GM19438 (cell line): ENCODE data around the gene SETD7.

Experiments used
- ATAC-seq: cut with Tn5 transposase; IDR thresholded peaks from one replicate; pipeline ENCODE4 v1.9.1; 2021; ENCODE audit warnings: low read depth; ENCODE audit not compliant: unreplicated experiment

The SETD7 gene

DNA sequence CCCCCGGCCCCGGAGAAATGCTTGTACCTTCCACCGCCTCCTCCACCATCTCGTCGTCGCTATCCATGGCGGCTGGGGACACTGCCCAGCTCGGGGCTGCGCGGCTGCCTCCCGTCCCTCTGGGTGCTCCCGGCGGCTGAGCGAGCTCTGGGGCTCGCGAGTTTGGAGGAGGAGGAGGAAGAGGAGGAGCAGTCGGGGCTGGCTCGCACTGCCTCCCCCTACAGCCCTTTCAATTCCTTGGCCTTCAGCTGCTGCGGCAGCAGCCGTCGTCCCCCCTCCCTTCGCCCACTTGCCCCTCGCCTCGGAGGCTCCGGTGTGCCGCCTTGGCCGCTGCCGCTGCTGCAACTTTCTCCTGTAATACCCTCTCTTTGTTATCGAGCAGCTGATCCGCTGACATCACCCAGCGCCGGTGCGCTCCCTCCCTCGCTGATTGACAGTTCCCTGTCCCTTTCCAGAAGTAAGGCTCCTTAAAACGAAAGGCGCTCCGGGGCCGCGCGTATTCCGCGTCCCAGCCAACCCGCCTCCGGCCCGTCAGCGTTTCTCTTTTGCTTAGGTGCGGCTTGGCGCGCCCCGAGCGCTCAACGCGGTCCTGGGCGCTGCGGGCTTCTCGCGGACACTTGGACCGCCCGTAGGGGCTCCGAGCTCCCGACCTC lies at the start of gene SETD7:
Gene SETD7, minus strand, starts transcription at position 149 of the 653 bp plus-strand sequence. Its CDS starts 82 bp downstream, at position 67.
- ATAC-seq, result peak; percentile 20

DNA sequence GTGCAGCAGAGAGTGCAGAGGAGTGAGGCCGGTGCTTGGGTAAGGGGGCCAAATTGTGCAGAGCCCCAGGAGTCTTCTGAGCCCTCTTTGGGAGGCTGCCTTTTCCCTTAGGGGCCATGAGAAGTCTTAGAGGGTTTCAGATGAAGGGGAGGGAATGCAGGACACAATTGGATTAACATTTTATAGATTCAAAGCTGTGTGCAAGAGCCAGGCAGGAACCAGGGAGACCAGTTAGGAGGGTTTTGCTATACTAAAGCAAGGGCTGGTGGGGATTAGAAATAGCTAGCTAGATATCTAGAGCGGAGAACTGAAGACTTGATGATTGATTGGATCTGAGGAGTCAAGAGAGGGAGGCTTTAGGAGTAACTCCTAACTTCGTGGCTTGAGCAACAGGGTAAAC lies 49.5 kb upstream of the SETD7 start:
- no peak for ATAC-seq

DNA sequence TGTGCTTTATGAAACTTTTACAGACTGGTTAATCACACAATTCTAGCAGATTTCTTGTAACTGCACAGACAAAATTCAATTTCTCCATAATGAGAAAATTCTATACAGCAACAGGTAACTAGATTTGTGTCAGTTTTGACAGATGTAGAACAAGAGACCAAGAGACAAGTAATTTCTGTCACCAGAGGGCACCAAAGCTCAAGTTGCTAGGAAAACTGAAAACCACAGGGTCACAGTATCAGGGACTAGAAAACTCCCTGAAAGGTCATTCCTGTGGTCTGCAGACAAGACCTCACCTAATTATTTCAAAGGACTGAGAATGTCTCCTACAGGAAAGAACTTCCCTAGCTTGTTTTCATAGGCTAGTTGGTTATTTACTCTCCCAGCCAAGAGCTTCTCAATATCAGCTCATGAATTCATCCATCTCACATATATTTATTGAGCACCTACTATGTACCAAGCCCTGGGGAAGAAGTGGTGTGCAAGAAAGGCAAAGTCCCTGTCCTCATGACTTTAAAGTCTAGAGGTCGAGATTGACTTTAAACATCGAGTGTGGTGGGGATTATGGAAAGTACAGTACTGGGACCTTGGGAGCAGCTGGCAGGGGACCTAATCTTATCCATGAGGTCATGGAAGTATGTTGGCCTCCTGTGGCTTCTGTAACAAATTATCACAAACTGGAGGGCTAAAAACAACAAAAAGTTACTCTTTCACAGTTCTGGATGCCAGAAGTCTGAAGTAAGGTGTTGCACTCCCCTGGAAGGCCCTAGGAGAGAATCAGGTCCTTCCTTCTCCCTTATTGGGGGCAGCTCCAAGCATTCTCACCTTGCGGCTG lies 47.8 kb upstream of the SETD7 start:
- ATAC-seq, result no peak

DNA sequence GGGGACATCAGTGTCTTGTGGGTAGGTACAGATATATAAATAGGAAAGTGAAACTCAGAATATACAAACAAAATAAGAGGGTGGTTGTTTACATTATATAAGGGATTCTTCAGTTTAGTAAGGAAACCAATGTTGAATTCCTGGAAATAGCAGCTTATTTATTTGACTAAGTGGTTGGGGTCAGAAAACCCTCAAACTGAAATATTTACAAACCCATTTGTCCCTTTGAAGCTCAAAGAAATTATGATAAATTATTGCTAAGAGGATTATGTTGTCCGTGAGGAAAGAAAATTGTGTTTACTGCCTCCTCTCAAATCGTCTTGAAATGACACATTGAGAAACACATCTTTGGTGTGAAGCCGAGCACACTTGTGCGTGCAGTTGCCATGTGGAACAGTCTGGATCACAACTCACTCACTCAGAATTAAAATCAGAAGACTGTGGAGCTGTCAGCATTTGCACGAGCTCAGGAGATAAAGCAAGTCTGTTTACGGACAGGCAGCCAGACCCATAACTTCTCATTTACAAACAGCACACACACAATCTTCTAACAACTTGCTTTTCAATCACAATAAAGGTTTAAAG lies 46.8 kb upstream of the SETD7 start:
- ATAC-seq, result no peak

DNA sequence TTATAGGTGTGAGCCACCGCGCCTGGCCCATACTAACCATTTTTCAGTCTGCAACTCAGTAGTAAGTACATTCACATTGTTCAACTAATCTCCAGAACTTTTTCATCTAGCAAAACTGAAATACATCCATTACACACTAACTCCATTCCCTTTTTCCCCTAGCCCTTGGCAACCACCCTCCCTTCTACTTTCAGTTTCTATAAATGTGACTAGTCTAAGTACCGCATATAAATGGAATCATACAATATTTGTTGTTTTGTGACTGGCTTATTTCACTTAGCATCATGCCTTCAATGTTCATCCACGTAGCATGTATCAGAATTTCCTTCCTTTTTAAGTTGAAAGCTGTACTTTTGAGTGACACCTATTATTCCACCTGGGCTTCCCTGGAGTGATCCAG lies 44.6 kb upstream of the SETD7 start:
- no peak for ATAC-seq

DNA sequence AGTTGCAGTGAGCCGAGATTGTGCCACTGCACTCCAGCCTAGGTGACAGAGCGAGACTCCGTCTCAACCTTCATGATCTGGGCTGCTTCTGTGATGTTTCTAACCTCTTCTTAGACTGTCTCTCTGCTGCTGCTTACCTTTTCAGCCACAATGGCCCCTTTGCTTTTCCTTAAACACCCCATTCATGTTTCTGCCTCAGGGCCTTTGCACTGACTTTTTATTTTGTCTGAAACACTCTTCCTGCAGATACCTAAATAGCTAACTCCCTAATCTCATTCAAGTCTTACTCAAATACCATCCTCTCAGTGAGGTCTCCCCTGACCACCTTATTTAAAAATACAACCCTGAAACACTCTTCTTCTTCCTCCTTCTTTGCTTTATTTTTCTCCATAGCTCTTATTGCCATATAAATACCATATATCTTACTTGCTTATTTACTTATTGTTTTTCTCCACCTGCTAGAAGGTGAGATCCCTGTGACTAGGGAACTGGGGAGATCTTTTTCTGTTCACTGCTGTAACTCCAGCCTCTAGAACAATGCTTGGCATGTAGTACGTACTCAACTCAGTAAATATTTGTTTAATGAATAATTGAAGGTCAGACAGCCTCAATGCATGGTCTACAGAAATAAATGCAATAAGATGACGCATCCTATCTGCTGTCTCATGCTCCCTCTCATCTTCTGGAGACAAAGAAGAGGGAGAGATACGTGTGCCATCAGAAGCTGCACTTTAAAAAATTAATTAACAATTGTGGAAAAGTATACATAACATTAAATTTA lies 43.8 kb upstream of the SETD7 start:
- no peak for ATAC-seq

DNA sequence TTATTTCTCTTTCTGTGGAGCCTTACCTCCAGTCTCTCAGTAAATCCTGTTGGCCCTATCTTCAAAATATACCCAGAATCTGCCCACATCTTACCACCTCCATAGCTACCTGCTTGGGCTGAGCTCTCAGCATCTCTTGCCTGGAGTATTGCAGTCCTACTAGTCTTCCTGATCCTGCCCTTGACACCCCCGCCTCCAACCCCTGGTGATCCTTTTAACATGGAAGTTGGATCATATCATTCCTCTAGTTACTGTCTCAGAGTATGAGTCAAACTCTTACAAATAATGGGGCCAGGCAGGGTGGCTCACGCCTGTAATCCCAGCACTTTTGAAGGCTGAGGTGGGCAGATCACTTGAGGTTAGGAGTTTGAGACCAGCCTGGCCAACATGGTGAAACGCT lies 43.1 kb upstream of the SETD7 start:
- ATAC-seq, result no peak

DNA sequence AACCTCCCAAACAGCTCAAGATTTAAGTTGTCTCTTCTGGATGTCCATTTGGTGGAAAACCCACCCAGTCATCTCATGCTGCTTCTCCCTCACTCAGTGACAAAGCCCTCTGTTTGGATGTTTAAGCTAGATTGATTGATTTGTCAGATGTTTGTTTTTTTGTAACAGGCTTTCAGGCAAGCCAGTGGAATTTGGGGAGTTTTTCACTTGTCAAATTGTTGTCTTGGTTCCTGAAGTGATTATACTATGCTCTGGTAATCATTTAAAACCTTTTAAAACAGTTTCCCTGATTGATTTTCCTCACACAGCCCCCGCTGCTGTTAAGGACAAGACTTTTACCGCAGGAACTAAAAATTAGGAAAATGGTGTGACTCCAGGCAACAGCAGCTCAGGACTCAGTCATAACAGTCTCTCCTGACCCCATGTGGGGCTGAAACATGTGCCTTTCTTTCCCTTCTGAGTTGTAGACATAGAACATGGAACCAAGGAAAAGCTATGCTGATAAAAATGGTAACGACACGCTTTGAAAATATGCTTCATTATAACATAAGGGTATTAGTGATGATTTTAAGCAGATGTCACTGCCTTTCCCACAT lies 40.8 kb upstream of the SETD7 start:
- no peak for ATAC-seq

DNA sequence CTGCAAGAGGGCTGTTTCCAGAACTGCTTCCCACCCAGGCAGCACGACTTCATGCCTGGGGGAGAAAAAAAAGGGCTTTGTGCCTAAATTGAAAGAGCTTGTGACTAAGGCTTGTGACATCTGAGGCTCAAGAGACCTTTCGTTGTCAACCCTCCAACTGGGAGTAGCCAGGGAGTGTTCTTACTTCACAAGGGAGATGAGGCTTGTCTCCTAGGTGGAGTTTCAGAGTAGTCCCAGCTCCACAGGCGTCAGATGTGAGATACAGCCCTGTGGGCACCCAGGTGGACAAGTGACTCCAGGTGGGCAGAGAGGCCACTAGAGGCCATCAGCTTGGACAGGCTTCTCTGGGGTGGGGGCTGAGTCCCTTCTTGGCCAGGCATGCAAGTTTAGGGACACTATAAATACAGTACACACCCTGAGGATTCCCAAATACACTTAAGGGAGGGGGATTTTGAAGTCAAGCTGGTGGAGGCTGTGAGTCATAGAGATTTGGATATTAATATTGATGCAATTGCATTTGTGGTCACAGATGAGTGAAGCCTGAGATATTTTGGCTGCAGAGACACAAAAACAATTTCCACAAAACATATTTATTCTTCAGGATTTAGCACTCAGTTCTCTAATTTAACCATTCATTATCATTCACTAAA lies 40.1 kb upstream of the SETD7 start:
- no peak for ATAC-seq

DNA sequence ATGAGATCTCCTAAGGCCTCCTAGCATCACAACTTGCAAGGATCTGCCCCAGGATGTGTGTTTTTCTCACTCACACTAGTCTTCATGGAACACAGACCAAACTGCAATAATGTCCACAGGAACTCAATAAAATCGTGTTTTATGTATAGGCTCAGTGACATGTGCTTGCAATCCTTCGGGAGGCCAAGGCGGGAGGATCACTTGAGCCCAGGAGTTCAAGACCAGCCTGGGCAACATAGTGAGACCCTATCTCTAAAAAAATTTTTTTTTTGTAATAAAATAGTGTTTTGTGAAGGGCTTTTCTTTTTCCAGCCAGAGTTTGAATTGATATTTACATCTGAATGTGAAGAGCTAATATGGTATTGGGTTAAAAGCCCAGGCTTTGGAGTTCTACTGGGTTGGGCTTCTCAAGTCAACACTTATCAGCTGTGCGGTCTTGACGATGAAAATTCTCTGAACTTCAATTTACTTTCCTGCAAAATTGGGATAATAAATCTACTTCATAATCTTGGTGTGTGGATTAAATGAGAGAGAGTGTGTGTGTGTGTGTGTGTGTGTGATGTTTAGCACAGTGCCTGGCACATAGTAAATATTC lies 38.7 kb upstream of the SETD7 start:
- ATAC-seq, result no peak

DNA sequence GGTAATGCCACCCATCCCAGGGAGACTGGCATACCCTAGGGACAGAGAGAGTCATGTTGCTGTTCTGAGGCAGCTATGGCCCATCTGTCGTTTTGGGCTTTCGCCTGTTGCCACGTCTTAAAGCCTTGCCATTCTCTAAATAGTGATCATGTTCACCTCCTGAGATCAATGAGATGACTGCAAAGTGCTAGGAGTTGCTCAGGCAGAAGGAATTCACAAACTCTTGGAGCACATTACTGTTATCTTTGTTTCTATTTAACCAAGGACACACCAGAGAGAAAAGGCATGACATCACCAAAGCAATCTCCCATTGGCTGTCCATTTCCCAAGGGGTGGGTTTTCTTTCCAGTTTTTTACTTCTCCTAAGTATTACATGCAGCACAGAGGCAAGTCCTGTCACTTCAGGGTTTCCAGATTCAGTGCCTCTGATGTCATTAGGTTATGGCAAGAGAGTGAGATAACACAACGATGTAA lies 37.1 kb upstream of the SETD7 start:
- no peak for ATAC-seq

DNA sequence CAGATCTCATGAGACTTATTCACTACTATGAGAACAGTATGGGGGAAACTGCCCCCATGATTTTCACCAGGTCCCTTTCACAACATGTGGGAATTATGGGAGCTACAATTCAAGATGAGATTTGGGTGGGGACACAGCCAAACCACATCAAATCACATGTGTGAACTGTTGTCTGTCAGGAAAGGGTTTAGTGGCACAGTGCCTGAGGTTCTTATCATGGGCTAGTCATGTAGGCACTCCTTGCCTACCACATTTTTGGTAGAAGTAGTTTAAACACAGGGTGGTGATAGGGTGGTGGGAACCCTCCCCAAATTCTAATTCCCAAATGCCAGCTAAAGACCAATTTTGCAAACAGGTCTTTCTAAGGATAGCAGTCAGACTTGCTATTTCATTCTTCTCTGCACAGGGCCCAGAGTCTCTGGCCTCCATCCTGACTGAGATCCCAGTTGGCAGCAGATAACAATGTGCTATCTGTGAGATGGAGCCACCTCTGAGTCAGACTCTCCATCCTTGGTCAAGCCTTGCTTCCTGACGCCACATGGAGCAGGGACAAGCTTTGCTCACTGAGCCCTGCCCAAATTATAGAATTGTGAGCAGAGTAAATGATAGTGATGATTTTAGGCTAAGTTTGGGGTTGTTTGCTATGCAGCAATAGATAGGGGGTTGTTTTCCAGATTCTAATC lies 33.5 kb upstream of the SETD7 start:
- ATAC-seq, result no peak

DNA sequence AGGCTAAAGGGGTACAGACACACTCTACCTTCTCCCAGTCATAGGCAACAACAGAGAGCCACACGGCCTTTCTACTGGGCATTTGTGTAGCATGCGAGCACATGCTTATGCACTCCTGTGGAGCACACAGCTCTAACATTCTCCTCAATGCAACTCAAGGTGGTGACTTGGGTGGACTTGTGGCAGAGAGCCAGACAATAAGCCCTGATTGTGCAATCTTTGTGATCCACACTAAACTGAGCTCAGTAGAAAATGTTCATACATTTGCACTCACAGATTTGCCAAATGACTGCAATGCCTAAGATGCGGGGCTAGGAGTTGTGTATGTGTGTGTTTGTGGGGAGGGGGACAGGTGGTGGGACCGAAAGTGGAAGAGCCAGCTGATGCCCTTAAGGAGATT lies 31.4 kb upstream of the SETD7 start:
- ATAC-seq, result no peak

DNA sequence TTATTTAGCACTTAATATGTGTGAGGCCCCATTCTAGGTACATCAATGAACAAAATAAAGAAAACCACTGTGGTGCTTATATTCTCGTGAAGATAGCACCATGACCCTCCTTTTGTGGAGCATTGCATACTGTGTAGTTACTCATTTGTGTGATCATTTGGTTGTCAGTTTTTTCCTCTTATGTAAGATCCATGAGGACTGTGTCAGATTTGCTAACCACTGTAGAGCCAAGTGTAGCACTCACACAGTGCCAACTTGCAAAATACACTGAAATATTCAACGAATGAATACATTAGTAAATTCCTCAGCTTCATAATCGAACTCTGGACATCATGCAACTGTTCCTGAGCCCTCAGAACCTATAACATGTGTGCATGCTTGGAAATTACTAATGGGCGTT lies 29.5 kb upstream of the SETD7 start:
- no peak for ATAC-seq

DNA sequence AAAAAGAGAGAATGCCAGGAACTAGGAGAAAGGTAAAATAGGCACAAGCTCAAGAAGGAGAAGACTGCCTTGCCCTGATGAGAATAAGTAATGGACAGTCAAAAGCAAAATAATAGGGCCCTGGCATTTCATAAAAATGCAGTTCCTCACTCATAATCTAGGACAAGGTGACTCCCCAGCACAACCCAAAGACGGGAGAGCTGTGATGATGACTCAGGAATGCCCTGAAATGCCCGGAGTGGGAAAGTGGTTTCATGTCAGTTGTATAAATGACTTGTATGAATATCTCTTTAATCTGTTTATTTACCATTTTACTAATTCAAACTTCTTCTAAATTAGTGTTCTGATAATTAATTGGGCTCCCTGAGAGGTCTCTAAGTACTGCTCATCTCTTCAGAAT lies 28.8 kb upstream of the SETD7 start:
- ATAC-seq, result no peak

DNA sequence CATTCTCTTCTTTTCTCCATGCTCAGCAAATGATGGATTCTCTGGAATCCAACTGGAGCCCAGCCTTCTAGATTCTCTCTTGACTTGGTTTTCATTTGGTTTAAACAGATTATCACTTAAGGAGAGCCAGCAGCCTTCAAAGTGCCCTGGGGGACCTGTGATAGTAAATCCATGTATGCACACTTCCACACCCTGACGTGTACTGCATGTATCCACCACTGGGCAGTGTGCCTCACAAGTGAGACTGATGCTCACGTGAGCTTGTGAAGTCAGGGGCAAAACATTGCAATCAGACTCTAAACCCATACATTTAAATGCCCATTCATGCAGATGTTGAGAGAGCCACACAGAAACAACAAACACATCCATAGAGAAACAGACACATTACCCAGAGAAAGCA lies 28.0 kb upstream of the SETD7 start:
- no peak for ATAC-seq

DNA sequence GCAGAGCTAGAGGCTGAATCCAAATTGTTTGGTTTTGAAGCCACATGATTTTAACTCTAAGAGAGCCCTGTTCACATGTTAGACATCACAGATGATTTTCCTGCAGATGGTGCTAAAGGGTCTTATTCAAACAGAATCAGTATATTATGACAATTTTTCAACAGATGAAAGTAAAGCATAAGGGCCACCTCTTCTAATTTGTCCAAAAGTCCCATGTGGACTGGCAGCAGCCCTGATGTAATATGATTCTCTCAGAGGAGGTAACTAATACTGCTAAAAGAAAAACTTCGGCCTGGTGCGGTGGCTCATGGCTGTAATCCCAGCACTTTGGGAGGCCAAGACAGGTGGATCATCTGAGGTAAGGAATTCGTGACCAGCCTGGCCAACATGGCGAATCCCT lies 26.0 kb upstream of the SETD7 start:
- ATAC-seq, result no peak

DNA sequence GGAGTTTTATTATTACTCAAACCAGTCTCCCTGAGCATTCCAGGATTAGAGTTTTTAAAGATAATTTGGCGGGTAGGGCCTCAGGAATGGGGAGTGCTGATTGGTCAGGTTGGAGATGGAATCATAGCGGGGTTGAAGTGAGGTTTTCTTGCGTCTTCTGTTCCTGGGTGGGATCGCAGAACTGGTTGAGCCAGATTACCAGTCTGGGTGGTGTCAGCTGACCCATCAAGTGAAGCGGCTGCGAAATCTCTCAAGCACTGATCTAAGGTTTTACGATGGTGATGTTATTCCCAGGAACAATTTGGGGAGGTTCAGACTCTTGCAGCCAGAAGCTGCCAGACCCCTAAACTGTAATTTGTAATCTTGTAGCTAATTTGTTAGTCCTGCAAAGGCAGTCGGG lies 25.1 kb upstream of the SETD7 start:
- no peak for ATAC-seq

DNA sequence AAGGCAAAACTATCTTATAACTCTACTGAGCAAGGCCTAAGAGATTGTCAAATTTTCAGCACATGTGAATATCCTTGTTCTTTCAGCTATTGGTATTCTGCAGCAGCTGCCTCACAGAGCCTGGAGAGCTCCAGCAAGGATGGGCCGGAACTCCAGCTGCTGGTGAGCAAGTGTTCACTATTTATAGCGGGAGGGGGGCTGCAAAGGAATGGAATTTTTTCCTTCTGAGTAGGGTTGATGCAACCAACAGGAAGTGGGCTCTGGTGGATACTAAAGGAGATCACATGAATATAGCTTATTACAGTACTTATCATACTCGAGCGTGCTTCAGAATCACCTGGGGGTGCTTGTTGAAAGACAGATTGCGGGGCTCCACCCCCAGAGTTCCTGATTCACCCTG lies 20.2 kb upstream of the SETD7 start:
- ATAC-seq, result no peak
